Activated CD4-positive, CD25-positive, alpha-beta regulatory T cell (primary cell): Measurements from ENCODE around the gene COX7A2.

ENCODE experiments used
- DNase-seq, 4 experiments: peaks; one replicate each; lab custom pipeline; 2025; lab: John Stamatoyannopoulos, UW

COX7A2 gene, protein sequence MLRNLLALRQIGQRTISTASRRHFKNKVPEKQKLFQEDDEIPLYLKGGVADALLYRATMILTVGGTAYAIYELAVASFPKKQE

DNA sequence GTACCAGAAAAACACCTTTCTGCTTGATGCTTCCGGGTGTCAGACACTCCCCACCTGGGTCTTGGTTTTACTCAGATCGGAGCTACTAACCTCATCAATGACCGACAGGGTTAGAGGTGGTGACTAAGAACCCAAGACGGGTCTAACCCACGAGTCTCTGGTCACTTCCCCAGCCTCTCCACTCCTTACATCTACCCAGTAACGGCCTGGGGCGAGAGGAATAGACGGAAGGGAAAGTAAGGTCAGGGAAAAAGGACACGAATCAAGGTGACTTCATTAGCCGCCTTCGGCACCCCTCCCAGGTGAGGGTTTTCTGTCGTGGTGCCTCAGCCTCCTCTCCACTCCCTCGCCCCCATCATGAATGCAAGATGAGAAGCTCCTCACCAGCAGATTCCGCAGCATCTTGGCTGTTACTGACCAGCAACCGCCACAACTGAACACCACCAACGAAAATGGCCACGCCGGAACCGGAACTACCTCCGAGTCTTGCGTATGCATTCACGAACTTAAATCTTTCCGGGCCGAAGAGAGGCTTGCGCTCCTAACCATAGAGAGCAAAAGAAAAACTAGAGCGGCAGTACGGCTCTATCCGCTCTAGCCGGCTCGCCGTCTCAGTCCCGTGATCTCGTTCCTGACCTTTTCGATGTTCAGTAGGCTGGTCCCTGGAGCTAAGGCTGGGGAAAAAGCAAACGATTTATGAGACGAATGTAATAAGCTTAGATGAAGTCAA lies at the start of gene COX7A2:
Gene COX7A2 (minus strand): TSS at position 469 of the 730 bp plus-strand sequence. CDS start 67 bp downstream, at position 402.
- peak; percentile 63 to 75 (median 70) for DNase-seq

DNA sequence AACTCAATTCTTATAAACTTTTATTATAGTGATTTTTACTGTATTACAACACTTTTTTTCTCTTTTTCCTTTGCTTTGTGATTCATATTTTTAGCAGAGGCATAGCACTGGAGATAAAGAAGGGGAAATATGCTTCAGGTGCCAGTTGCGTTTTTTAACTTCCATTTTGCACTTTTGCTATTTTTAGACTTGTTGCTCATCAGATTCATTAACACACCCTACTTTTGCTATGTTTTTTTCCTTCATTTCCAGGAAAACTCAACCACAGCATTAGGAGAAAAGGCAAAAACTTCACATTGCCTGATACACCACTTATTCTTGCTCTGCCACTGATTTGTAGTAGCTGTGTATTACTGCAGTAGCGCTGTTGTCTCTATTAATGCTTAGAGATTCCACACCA lies 49.0 kb upstream of the COX7A2 start:
- DNase-seq, result no peak

DNA sequence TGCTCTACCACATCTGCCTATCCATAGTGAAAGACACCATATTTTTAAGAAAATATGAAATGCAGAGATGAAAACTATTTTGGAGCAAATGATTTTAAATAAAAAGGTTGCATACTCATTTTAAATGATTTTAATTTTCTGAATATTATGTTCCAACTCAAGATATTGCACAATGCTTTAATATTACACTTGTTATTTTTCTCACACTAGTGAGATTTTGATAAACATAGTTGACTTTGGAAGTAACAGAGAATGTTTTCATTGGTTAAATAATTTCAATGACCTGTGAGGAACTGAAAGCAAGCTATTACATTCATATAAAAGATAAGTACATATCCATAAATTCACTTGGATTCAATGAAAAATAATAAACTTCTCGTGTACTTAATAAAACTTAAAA lies 48.1 kb upstream of the COX7A2 start:
- no peak for DNase-seq

DNA sequence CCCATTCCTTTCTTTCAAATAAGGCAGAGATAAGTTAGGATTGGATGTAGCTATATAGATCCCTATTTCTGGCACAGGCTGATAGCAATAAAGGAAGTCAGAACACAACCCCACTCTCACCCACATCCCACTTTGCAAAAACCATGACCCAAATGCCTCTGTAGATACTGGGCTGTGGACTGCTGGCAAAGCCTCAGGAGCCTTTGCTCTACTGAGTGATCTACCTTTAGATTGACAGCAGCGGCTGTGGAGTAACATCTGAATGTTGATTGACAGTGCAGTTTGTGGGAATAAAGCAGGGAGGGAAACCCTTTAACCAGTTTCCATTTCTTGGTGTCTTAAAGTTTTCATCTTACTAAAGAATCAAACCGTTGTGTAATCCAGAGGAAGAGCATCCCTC lies 47.7 kb upstream of the COX7A2 start:
- DNase-seq, result no peak

DNA sequence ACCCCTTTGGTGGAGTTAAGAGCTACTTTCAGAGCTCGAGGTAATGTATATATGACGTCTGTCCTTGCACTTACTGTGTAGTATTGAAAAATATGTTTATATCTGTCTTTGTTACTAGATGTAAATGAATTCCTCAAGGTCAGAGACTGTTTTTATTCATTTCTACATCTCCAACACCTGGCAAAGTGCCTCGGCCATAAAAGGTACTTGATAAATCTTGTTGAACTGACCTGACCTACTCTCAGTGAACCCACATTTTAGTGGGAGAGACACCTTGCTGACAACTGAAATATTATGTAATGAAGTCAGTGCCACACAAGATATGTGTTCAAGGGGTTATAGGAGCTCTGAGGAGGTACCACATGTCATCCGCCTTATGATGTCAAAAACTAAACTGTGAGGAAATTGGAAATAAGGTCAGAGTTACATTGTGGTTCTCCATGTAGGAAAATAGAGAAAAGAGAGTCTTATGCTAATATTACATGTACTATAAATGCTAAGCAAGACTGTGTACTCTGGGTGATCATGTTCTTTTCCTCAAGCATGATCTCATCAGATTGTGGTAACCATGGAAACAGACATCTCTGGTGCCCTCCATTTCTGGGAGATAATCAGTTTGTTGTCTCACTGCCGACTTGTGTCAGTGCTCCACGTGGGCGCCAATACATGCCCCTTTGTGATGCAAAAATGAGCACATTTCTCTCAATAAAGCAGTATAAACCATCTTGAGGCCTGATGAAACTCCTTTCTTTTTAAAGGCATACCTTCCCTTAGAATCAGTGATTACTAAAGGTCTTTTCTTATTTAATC lies 46.7 kb upstream of the COX7A2 start:
- DNase-seq, result no peak

DNA sequence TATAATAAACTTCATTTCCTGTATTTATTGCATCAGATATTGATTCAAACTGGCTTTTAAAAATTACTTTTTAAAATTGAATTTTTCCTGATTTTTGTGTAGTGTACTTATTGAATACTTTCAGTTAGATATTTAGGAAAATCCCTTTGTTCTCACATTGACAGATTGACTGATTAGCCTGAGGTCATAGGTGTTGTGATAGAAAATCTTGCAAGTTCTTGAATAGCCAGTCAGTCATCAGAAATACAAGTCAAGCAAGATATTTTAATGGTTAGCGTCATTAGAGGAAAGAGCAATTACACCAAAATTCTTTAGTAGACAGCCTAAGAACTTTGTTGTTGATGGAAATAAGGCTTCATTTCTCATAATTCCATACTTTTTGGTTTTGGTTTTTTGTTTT lies 44.4 kb upstream of the COX7A2 start:
- no peak for DNase-seq

DNA sequence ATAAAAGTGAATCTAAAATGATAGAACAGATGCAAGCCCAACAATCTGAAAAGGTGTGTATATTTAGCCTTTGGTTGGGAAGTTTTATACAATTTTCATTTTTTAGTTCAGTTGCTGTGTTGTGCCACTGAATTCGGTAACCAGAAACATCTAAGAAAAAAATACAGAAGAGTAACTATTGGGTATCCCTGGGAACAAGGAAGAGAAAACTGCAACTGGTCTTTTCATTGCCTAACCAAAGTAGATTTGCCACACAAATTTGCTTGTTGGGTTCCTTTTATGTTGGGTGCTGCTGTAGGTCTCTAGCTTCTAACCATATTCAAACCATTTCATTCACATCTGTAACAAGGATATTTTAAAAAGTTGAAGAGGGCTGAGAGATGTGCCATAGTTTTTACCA lies 43.8 kb upstream of the COX7A2 start:
- DNase-seq, result no peak

DNA sequence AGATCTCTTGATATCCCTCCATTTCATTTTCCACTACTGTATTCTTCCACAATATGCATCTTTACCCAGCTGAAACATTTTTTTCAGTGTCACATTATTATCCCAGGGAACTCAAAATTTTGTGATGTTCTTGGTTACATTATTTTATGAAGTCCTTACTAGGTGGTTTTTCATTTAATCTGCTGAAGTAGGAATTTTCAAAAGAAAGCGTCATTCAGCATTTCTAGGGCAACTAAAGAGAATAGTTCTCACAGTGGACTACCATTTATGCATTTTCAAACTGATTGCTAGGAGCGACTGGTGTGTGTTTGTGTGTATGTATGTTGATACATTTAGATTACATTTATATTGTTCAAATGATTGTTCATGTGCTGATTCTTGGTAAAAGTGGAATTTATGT lies 43.4 kb upstream of the COX7A2 start:
- no peak for DNase-seq

DNA sequence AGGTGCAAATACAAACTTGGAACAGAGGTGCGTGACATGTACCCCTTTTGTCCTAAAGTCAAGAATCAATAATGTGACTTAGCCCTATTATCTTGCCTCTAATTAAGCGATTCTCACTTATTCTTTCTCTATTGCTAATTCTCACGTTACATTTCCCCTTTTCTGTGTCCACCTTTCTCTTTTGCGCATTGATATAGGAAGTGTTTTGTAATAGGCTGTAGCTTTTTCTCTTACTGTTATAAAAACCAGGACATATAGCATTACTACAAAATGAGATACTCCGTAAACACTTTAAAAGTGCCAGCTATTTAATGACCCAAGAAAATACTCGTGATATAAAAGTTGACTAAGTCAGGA lies 41.7 kb upstream of the COX7A2 start:
- no peak for DNase-seq

DNA sequence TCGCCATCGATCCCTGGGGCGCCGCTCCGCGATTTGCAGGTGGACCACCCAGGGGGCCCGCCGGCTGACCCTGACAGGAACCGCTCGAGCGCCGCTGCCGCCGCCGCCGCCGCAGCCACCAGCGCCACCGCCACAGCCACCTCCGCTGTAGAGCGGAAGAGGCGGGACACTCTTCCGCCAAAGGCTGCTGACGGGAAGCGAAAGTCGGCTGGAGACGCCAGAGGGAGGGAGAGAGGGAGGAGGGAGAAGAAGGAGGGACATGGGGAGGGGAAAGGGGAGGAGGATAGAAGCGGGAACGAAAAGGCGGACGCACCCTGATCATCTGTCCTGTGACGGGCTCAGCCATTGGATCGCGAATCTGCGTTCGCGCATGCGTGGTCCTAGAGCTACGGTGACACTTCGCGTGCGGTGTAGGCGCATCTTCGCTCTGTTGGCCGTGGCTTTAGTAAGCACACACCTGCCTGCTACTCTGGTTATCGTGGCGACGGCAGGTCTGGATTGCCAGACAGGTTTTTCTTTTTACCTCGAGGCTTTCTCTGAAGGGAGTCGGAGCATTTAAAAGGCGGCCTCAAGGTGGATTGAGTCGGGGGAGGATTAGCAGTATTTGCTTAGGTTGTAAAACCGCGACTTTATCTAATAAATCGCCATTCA lies 41.2 kb upstream of the COX7A2 start, which contains the start of gene TMEM30A:
Gene TMEM30A (minus strand): TSS at position 161 of the 651 bp plus-strand sequence. CDS start 154 bp downstream, at position 7.
- DNase-seq, result peak; percentile 78 to 91 (median 85)

DNA sequence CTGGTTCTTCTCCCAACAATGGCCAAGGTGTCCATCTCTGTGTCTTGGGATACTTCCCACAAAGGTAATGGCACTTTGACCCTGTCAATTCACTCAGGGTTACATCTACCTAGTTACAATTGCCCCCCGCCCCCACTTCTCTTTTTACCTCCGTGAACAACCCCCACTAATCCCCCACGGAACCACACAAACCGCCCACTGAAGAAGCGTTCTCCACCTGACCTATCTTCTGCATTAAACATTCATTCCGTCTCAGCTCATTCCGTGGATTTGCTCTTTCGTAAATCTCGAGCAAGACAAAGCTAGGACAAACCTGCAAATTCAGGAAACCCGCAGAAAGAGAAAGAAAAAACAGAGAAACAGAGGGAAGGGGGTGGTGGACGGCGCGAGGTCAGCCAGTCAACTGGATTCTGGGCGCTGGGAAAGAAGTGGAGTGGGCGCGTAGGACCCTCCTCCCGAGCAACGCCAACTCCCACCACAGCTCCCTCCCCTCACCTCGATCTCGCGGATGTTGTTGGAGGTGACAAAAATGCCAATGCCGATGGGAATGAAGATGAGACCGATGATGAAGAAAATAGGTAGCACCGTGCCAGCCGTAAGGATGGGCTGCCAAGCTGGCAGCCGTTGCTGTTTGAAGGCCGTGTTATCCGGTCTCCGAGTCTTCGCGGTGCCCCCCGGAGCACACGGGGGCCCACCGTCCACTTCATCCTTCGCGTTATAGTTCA lies 40.5 kb upstream of the COX7A2 start:
- DNase-seq, result no peak

DNA sequence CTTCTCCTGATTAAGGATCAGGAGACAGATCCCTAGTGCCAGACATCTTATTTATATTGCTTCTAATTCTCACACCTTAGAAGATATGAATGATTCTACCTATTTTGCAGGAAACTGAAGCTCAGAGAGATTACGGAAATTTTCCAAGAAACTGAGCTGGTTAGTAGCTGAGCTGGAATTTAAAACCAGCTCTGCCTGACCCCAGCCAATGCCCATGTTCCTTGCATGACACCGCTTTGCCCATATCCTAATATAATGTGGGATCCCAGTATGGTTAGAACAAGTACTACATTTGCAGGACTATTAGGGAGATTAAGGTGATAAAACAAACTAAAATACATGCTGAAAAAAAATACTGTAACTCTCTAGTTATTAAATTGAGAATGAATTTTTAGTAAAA lies 39.1 kb upstream of the COX7A2 start:
- DNase-seq, result no peak

DNA sequence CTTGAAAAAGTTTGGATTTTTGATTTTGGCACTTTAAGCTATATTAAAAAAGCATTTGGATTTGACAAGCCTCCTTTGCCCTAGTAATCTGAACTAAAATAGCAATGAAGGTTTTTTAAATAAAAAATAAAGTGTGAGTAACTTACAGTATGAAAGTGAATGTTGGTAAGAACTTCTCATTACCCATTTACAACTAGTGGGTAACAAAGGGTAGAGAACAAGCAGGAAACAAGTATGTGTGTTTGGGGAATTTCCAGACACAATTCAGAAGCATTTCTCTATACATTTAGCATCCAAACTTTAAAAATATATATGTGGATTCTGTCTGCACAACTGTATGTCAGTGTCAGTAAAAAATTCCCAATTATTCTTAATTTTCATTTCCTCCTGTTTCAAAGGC lies 38.1 kb upstream of the COX7A2 start:
- DNase-seq, result no peak

DNA sequence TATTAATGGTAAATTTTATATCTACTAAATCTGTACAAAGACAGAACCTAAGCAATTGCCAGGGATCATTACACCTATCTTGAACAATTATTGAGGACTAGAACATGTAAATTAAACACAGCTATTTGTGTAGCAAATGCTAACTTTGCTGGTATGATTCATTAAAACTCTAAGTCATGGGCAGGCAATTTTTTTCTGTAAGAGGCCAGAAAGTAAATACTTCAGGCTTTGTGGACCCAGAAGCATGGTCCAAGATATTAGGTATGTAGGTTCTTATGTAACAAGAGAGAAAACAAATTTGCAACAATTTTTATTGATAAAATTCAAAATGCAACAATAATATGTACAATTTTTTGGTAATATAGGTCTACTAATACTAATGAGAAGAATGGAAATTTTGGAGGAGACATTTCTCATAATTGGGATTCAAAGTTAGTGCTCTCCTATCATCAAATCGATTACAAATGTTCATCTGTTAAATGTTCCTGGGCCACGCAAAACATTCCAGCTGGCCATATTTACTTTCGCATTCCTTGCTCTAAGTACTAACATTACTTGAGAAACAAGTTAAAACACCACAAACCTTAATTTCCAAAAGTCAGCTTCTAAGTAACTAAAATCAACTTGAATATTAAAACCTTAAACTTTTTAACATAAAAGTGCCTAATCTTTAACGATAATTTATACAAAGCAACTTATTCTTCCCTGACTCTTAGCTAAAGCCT lies 36.7 kb upstream of the COX7A2 start:
- DNase-seq, result no peak

DNA sequence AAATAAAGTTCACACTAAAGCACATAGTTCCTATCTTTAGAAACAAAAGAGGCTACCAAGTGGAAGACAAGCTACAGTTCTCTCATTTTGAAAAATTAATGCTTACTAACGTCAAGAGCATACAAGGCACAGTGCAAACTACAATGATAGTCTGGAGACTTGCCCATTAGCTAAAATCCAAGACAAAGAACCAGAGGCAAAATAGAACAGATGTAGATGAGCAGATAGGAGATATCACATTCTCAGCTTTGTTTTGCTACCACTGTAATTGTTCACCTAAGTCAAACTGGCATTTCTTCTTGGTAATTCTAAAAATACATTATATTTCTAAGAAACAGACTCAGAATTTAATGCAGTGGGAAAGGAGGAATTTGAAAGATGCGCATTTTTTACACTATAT lies 35.8 kb upstream of the COX7A2 start:
- DNase-seq, result no peak

DNA sequence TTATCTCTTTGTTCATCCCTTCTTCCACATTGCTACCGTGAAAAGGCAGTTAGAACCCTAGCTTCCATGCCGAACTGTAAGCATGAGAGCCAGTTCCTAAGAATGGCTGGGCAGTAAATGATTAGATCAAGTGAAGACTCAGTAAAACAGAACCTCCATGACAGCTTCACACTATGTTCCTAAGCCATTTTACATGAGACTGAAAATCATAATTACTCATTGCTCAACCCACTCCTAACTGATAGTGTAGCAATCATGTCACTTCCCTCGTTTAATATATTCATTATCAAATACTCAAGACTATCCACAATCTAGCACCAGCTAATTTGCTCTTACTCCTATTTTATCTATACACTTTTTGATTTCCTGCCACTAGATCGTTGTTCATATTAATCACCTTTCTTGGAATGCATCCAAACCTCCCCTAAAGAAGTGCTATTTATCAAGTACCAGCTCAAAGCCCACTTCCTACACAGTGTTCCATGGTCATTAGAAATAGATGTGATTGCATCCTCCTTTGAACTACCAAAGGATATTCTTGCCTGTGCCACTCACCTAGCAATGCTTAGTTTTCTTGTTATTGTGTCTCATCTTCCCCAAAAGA lies 35.0 kb upstream of the COX7A2 start:
- DNase-seq, result no peak

DNA sequence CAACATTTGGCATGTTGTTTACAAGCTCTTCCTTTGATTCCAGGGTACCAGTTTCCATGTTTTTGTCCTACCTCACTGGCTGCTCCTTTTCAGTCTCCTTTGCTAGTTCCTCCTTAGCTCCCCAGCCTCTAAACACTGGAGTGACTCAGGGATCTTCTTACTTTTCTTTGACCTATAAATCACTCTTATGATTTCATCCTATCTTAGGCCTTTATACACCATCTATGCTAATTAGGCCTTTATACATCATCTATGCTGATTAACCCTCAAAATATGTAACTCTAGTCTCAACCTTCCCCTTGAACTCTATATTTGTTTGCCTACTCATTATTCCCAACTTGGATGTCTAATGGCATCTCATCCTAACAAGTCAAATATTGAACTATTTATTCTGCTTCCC lies 31.5 kb upstream of the COX7A2 start:
- no peak for DNase-seq

DNA sequence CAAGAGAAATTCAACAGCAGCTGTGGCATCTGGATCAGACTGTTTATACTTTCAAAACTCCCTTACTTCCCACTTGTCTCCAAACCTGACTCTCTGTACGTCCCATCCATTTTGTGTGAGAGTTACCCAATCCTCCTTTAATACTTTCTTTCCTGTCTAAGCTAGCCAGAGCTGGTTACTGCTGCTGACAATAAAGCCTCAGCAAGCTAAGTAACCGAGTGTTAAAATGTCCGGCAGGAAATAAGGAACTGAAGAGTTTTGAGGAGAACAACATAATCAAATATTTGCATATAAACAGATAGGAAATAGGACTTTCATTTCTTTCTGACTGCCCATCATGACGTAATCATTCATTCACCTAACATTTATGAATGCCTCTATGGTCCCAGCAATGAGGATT lies 29.4 kb upstream of the COX7A2 start:
- no peak for DNase-seq

DNA sequence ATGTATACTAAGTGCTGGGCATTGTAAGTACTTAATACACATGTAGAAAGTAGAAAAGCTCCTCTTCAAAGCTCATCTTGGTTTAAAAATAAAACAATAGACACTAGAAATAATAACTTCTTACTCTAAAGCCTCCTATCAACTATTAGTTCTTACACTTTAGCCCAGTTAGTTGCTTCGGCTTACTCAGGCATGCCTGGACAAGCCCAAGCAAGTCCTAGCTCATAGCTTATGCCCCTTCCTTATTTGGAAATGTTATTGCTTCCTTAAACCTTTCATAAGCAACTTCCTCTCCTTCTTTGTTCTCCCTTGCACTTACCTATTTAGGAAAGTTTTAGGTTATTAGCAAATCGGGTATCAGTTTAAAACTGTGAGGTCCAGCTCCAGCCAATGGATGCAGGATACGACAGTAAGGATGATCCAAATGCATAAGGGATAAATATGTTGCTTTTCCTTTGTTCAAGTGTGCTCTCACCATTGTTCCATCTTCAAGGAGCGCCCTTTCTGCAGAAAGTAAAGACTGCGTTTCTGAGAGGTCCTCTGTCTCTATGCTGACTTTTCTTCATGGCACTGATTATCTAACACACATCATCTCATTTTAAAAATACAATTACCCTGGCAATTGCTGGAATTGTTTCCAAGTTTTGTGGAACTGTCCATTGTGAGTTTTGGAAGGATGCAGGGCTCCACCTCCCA lies 28.7 kb upstream of the COX7A2 start:
- no peak for DNase-seq

DNA sequence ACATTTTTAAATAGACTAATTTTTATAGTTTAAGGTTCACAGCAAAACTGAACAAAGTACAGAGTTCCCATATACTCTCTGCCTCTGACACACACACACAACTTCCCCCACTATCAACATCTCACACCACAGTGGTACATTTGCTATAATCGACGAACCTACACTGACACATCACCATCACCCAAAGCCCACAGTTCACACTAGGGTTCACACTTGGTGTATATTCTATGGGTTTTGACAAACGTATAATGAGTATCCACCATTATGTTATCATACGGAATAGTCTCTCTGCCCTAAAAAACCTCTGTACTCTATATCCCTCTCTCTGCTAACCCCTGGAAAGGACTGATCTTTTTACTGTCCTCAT lies 25.4 kb upstream of the COX7A2 start:
- DNase-seq, result no peak
